ENCODE data around the gene GPR62.

DNA sequence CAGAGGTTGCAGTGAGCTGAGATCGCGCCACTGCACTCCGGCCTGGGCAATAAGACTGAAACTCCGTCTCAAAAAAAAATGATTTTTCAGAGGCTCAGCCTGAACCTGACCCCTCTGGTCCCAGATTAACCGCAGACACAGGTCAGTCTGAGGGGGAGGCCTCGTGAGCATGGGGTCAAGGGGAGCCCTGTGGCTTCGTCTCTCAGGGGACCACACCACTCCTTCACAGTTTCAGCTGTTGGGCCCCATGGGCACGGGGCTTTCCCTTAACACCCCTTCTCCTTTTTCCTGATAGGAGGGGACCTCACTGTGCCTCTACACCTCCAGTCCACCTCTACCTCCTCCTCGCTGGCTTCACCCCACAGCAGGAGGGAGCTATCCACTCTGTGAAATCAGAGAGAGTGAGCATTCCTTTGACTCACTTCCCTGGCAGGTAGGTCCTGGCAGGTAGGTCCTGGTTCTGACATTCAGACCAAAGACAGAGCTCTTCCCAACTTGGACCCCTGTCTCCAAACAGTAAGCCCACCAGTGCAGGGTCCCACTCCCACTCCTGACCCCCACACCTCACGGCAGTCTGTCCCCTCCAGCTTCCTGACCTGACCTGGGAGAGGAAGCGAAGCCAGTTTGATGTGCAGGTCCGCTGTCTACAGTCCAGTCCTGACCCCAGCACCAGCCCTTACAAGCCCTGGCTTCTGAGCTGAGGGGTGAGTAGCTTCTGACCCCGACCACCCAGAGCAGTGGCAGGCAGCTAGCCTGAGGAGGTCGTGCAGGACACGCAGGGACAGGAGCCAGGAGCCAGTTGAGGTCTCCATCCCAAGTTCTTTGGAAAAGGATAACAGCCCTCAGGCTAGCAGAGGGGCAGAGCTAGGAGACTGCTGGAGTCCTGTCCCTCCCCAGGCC is 22.5 kb upstream of the GPR62 start:
- TF ChIP-seq CTCF (conservative IDR thresholded peaks at IDR 0.05; ENCODE audit: low read length) (no peak), EZH2phosphoT487 (IDR thresholded peaks at IDR 0.05; ENCODE audit: borderline replicate concordance) (no peak)

Measured in Loucy (cell line).